ENCODE results near the gene ADRA2C. TPM values are rescaled to one million over a fixed set of nuclear protein-coding genes. Genes with fewer than 3 reads are reported as not detected.
A peak's percentile ranks its signal among the peaks of the same experiment; 100 is the strongest.

Gene ADRA2C
- total RNA-seq, 1 donor from 2014 or later, result not detected

- TF ChIP-seq, protein P1, sequence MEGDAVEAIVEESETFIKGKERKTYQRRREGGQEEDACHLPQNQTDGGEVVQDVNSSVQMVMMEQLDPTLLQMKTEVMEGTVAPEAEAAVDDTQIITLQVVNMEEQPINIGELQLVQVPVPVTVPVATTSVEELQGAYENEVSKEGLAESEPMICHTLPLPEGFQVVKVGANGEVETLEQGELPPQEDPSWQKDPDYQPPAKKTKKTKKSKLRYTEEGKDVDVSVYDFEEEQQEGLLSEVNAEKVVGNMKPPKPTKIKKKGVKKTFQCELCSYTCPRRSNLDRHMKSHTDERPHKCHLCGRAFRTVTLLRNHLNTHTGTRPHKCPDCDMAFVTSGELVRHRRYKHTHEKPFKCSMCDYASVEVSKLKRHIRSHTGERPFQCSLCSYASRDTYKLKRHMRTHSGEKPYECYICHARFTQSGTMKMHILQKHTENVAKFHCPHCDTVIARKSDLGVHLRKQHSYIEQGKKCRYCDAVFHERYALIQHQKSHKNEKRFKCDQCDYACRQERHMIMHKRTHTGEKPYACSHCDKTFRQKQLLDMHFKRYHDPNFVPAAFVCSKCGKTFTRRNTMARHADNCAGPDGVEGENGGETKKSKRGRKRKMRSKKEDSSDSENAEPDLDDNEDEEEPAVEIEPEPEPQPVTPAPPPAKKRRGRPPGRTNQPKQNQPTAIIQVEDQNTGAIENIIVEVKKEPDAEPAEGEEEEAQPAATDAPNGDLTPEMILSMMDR (conservative IDR thresholded peaks at IDR 0.05; ENCODE audit: low read depth, low read length), result peak; percentile 36
- no peak overlapping the region for H3K4me3 ChIP-seq (ENCODE audit: low read depth, low read length)
- no peak for DNase-seq (ENCODE audit: low read depth)
Observed at GRCh38 chr4:3786196-3786869, 20.1 kb downstream of the ADRA2C start.

DNA sequence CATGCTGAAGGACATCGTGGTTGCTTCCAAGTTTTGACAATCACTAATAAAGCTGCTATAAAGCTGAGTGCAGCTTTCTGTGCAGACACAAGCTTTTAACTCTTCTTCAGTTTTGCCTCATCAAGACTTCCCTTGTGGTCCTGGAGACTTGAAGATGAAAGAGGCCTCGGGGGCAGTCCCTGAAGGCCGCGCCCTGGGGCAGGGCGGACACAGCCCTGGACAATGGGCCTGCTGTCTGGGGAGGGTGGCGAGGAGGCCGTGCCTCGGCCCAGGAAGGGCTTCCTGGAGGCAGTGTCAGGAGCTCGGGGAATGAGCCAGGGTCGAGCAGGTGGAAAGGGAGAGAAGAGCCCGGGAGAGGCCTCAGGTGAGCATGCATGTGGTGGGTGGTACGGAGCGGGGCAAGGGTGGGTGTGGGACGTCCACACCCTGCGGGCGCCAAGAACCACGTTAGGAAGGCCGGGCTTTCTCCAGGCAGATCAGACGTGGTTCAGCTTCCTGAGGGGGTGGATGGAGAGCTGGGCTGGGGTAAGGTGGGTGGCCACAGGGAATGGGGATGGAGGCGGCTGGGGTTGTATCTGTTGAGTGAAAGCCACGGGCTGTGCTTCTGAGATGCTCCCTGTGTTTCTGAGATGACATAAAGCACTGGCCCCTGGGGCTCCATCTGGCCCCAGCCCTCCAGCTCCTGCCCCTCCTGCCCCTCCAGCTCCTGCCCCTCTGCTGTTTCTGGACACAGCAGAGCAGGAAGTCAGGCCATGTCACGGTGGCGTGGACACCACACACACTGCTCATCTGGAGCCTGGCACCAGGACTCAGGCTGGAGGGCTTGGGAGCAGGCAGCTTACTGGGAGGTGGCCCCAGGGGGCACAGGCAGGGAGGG lies 21.5 kb downstream of the ADRA2C start:
- TF ChIP-seq, protein P1 (conservative IDR thresholded peaks at IDR 0.05; ENCODE audit: low read depth, low read length), result no peak
- no peak overlapping the region for H3K4me3 ChIP-seq (ENCODE audit: low read depth, low read length)
- DNase-seq (ENCODE audit: low read depth), result no peak

DNA sequence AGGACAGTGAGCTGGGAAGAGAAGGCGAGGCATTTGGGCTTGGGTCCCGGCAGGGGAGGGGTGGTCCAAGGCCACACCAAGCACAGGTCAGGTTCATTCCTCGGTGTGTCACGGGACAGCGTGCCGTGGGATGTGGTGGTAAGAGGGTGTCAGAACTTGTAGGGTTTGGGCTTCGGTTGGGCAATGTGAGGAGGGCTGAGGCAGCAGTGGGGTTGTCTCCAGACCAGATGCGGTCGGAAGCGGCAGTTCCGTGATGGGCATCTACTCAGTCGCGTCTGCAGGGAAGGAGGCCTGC lies 22.1 kb downstream of the ADRA2C start:
- TF ChIP-seq, protein P1 (conservative IDR thresholded peaks at IDR 0.05; ENCODE audit: low read depth, low read length), result no peak
- no peak overlapping the region for H3K4me3 ChIP-seq (ENCODE audit: low read depth, low read length)
- no peak for DNase-seq (ENCODE audit: low read depth)

DNA sequence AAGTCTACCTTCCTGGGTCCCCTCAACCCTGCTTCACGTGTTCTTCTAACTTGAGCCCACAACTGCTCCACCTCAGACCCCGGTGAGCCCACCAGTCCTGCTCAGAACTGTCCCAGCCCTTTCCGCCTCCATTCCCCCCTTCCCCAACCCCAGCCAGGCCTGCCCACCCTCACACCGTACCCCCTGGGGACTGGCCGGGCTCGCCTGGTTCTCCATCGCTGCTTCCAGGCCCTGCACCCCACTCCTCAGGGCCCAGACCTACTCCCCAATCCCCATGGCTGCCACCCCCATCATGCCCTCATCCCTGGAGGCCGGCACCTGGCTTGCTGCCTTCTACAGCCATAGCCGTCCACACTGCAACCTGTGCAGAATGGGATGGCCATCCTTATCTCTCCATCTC lies 23.4 kb downstream of the ADRA2C start:
- no peak overlapping the region for H3K4me3 ChIP-seq (ENCODE audit: low read depth, low read length)
- TF ChIP-seq, protein P1 (conservative IDR thresholded peaks at IDR 0.05; ENCODE audit: low read depth, low read length), result no peak
- no peak for DNase-seq (ENCODE audit: low read depth)

DNA sequence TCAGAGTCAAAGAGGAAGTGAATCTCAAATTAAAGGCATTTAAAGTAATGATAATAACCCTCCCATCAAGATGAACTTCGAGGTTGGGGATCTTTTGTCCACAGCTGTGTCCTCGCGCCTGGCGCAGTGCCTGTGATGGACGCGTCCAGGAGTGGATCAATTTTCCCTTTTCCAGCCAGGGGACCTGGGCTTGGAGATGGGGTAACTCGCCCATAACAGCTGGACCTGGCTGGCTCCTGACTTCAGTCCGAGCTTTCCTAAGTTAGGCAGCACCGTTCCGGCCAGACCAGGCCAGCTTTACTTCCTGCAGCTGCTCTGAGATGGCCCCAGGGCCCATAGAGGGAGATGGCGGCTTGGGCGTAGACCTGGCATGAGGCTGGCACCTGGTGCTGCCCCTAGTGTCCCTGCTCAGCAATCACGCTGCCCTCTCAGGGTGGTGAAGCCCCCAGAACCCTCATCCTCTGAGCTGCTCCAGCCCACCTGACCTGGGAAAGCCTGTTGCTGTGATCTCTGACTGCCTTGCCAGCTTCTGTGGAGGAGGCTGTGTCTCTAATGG lies 23.9 kb downstream of the ADRA2C start:
- DNase-seq (ENCODE audit: low read depth), result no peak
- TF ChIP-seq, protein P1 (conservative IDR thresholded peaks at IDR 0.05; ENCODE audit: low read depth, low read length), result no peak
- H3K4me3 ChIP-seq (ENCODE audit: low read depth, low read length), result no peak overlapping the region

DNA sequence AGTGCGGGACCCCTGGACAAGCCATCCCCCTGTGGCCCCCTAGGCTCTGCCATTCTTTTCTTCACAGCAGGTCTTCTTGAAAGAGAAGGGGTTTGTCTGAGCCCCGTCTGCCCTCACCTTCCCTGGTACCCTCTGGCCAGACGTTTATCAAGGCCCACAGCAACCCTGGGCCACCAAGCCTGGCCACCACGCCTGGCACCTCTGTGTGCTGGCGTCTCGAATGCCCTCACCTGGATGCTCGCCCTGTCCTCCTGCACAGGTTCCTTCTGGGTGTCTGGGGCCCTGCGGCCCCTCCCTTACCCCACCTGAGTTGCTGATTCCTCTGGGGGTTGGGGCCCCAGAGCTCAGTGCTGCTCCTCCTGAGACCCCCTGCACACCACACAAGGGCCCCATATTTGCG lies 25.1 kb downstream of the ADRA2C start:
- TF ChIP-seq, protein P1 (conservative IDR thresholded peaks at IDR 0.05; ENCODE audit: low read depth, low read length), result no peak
- H3K4me3 ChIP-seq (ENCODE audit: low read depth, low read length), result no peak overlapping the region
- no peak for DNase-seq (ENCODE audit: low read depth)

Data from epithelial cell of proximal tubule (primary cell).